GM12878 (cell line): ENCODE measurements around the gene PVALEF. TPM values are rescaled to one million over a fixed set of nuclear protein-coding genes. Genes with fewer than 3 reads are reported as not detected.

Experiments used
- ATAC-seq: fragments of 200-7000 bp; cut with Tn5 transposase; 3 replicates; pipeline ENCODE4 v1.9.1; 2020; ENCODE audit warnings: mild to moderate bottlenecking, moderate library complexity
- BruUV-seq: library from RNA; stranded (reverse); fragments of 400-500 nt; replicated peaks from 2 replicates; lab custom pipeline; 2021; lab: Mats Ljungman, UMichigan
- CTCF ChIA-PET: fragments of 300-600 bp; sonication (Branson Sonifier 250); formaldehyde crosslinking; extraction: SDS; loops from one replicate; lab custom pipeline; 2021; ENCODE audit warnings: inconsistent platforms; lab: Yijun Ruan, JAX
- POLR2A ChIA-PET: fragments of 350-600 bp; formaldehyde crosslinking; extraction: SDS; loops from one replicate; lab custom pipeline; 2021; ENCODE audit warnings: inconsistent platforms; lab: Charles Lee
- RAD21 ChIA-PET: fragments of 300-600 bp; sonication (Branson Sonifier 250); formaldehyde crosslinking; loops from one replicate; lab custom pipeline; 2023; ENCODE audit warnings: antibody characterized with exemption; ENCODE audit not compliant: unreplicated experiment; lab: Charles Lee
- SMC1A ChIA-PET: fragments of 300-600 bp; sonication (Branson Sonifier 250); formaldehyde crosslinking; loops from one replicate; lab custom pipeline; 2023; ENCODE audit not compliant: unreplicated experiment, uncharacterized antibody; lab: Charles Lee
- DNase-seq: peaks from one replicate; pipeline ENCODE4 v3.0.0-alpha.2; 2011; ENCODE audit warnings: low read depth, low spot score
- FAIRE-seq: peaks from 3 replicates; lab custom pipeline; 2011; peaks lifted over from hg19 to GRCh38; lab: Jason Lieb, UNC
- H2AFZ ChIP-seq: 2 replicates; pipeline ENCODE4 v1.6.0; 2011; ENCODE audit warnings: low read depth, low read length, control low read depth; ENCODE audit not compliant: control insufficient read depth
- H3K27ac ChIP-seq: 2 replicates; pipeline ENCODE4 v1.5.1; 2011; ENCODE audit warnings: control low read depth; ENCODE audit not compliant: control insufficient read depth, insufficient read depth
- H3K27me3 ChIP-seq, 2 experiments: replicated peaks in 1 of 2; 2 replicates each; pipeline versions ENCODE4 v1.6.0 to v1.6.1; 2011; ENCODE audit warnings: low read length in 1 of 2; ENCODE audit not compliant: control insufficient read depth in 2 of 2, insufficient read depth in 2 of 2
- H3K36me3 ChIP-seq, 2 experiments: 2 replicates each; pipeline ENCODE4 v1.5.1; 2011; ENCODE audit warnings: low read length in 1 of 2; ENCODE audit not compliant: control insufficient read depth in 2 of 2, insufficient read depth in 2 of 2
- H3K4me1 ChIP-seq: 2 replicates; pipeline ENCODE4 v1.6.1; 2011; ENCODE audit warnings: mild to moderate bottlenecking, low read length, moderate library complexity, mixed read lengths; ENCODE audit not compliant: control insufficient read depth, insufficient read depth
- H3K4me2 ChIP-seq: 2 replicates; pipeline ENCODE4 v1.6.0; 2011; ENCODE audit warnings: control low read depth; ENCODE audit not compliant: control insufficient read depth, insufficient read depth
- H3K4me3 ChIP-seq: fragments of 200-600 bp; sonication (generic); 2 replicates; pipeline ENCODE4 v1.5.1; 2016
- H3K79me2 ChIP-seq: 2 replicates; pipeline ENCODE4 v1.6.0; 2011; ENCODE audit warnings: low read length; ENCODE audit not compliant: control insufficient read depth, insufficient read depth
- H3K9ac ChIP-seq: 2 replicates; pipeline ENCODE4 v1.8.0; 2011; ENCODE audit warnings: low read length, control low read depth, mixed read lengths; ENCODE audit not compliant: control insufficient read depth, insufficient read depth
- H3K9me3 ChIP-seq: replicated peaks from 3 replicates; pipeline ENCODE4 v1.5.1; 2011; ENCODE audit warnings: mild to moderate bottlenecking, low read length; ENCODE audit not compliant: control insufficient read depth, insufficient read depth
- H4K20me1 ChIP-seq: 2 replicates; pipeline ENCODE4 v1.6.0; 2011; ENCODE audit not compliant: control insufficient read depth, insufficient read depth
- BCL11A ChIP-seq: IDR thresholded peaks from 2 replicates; pipeline ENCODE4 v1.6.1; 2011; ENCODE audit warnings: low read depth, low read length
- CHD2 ChIP-seq: IDR thresholded peaks from 2 replicates; pipeline ENCODE4 v1.6.1; 2011; ENCODE audit warnings: low read depth, low read length, improper control_type of control experiment, borderline replicate concordance
- DPF2 ChIP-seq: fragments of 450-650 bp; IDR thresholded peaks from 2 replicates; pipeline ENCODE4 v1.6.1; 2017; ENCODE audit warnings: mild to moderate bottlenecking
- POU2F2 ChIP-seq: IDR thresholded peaks from 3 replicates; pipeline ENCODE4 v1.6.1; 2011; ENCODE audit warnings: low read depth, mild to moderate bottlenecking, low read length, borderline replicate concordance
- SMARCA5 ChIP-seq: fragments of 450-650 bp; IDR thresholded peaks from 2 replicates; pipeline ENCODE4 v1.6.1; 2017; ENCODE audit warnings: mild to moderate bottlenecking
- WGBS: methylation state at CpG from one replicate; pipeline ENCODE4 v1.1.6; 2016; ENCODE audit warnings: low lambda C conversion rate; ENCODE audit not compliant: insufficient replicate concordance, insufficient coverage; ENCODE audit errors: missing lambda C conversion rate; 5-methylcytosine and 5-hydroxymethylcytosine counted together
- in situ Hi-C: fragments of 300-500 bp; cut with MboI; formaldehyde crosslinking; loops from 9 replicates; pipeline ENCODE4 v1.14.3; 2018; ENCODE audit warnings: mixed read lengths
- intact Hi-C: fragments of 100-400 bp; cut with micrococcal nuclease; formaldehyde crosslinking; loops from one replicate; pipeline ENCODE4 v1.14.2; 2022; ENCODE audit not compliant: unreplicated experiment
- polyA plus RNA-seq, 11 experiments: library from polyadenylated mRNA; depleted of rRNA in 4 of 11; unstranded in 6 of 11; stranded (reverse) in 5 of 11; fragments of >200 nt; fragmentation: Nextera tagmentation in 4 of 11; fragmentation: Illumina TruSeq in 1 of 11; extraction: Ambion mirVana in 4 of 11; extraction: Trizol in 1 of 11; gene quantifications; 1 replicate in 1 of 11; 2 replicates in 10 of 11; pipeline versions ENCODE4 v1.2.1 to v1.2.3, GENCODE V29; 2011 to 2016; ENCODE audit warnings: inconsistent platforms in 2 of 11, missing spikeins in 2 of 11, low read depth in 1 of 11
- total RNA-seq, 4 experiments: library from RNA; depleted of rRNA in 3 of 4; stranded (reverse); fragments of >200 nt in 3 of 4; fragmentation: Illumina TruSeq in 1 of 4; extraction: Trizol in 1 of 4; gene quantifications; 2 replicates each; pipeline versions ENCODE4 v1.2.1 to v1.2.3, GENCODE V29; 2013 to 2021
- TF ChIP-seq, protein P1 (sequence below): fragments of 450-650 bp; IDR thresholded peaks from 2 replicates; pipeline ENCODE4 v1.6.1; 2016; ENCODE audit warnings: mild to moderate bottlenecking

The PVALEF gene
- total and polyA plus RNA-seq, 10 of the 15 experiments (the other 5 are each of a cell fraction or from before 2014, with no cell fraction given), result not detected

DNA sequence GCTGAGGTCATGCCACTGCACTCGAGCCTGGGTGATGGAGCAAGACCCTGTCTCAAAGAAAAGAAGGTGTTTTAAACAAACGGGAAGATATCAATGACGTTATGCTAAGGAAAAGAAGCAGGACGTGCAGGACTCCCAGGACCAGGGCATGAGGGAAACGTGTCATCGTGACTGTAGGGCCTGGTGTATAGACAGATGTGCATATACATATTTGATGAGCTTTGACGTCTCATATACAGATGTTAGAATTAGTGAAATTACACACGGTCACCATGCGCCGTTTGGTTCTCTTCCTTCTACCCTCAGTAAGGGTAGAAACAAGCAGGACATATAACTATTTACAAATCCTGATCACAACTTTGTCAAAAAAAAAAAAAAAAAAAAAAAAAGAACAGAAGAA is 17.6 kb upstream of the PVALEF start:
- no peak for FAIRE-seq
- RAD21 ChIA-PET, result interaction anchor here (0.7 kb wide), 1 partner anchor 450 kb away, joined by 4 read pairs; no protein-coding TSS in a partner anchor
- SMC1A ChIA-PET, result no interaction called here
- H3K4me1 ChIP-seq, result no peaks in the 10 kb centered on the region
- no peak for TF ChIP-seq BCL11A
- no peak for TF ChIP-seq POU2F2
- no peak for TF ChIP-seq SMARCA5
- no peak for TF ChIP-seq CHD2
- TF ChIP-seq, protein P1, sequence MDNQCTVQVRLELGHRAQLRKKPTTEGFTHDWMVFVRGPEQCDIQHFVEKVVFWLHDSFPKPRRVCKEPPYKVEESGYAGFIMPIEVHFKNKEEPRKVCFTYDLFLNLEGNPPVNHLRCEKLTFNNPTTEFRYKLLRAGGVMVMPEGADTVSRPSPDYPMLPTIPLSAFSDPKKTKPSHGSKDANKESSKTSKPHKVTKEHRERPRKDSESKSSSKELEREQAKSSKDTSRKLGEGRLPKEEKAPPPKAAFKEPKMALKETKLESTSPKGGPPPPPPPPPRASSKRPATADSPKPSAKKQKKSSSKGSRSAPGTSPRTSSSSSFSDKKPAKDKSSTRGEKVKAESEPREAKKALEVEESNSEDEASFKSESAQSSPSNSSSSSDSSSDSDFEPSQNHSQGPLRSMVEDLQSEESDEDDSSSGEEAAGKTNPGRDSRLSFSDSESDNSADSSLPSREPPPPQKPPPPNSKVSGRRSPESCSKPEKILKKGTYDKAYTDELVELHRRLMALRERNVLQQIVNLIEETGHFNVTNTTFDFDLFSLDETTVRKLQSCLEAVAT, result no peak
- no peak for TF ChIP-seq DPF2
- no TSS peak for BruUV-seq
- intact Hi-C loops, result no loop called here
- no peak for ATAC-seq
- H3K4me3 ChIP-seq, result no peak overlapping the region
- no peak overlapping the region for H3K9ac ChIP-seq
- DNase-seq, result no peak
- H2AFZ ChIP-seq, result no peak overlapping the region
- no peaks in the 10 kb centered on the region for H3K79me2 ChIP-seq
- H3K4me2 ChIP-seq, result no peak overlapping the region
- in situ Hi-C loops, result loop anchor here (5.0 to 25.0 kb wide), 2 partner anchors 95 to 340 kb away; no protein-coding TSS in a partner anchor
- H3K27me3 ChIP-seq, result no peaks in the 10 kb centered on the region
- POLR2A ChIA-PET, result interaction anchor here (0.7 to 1.3 kb wide), 2 partner anchors 73 to 601 kb away, joined by 3 to 5 read pairs; no protein-coding TSS in a partner anchor
- CTCF ChIA-PET, result interaction anchor here (0.6 kb wide), 1 partner anchor 71 kb away, joined by 3 read pairs; no protein-coding TSS in a partner anchor
- no peaks in the 10 kb centered on the region for H3K36me3 ChIP-seq
- 41% methylated on average over 10 of the region's 10 CpGs for WGBS
- H3K27ac ChIP-seq, result no peak overlapping the region
- no peaks in the 10 kb centered on the region for H3K9me3 ChIP-seq
- no peaks in the 10 kb centered on the region for H4K20me1 ChIP-seq
